ENCODE measurements around the gene CTPS2.

- TF ChIP-seq POLR2AphosphoS5 (IDR thresholded peaks at IDR 0.05; ENCODE audit: low read depth): no peak
- TF ChIP-seq JUNB (IDR thresholded peaks at IDR 0.05; ENCODE audit: unreplicated experiment): no peak
- TF ChIP-seq, protein P1, sequence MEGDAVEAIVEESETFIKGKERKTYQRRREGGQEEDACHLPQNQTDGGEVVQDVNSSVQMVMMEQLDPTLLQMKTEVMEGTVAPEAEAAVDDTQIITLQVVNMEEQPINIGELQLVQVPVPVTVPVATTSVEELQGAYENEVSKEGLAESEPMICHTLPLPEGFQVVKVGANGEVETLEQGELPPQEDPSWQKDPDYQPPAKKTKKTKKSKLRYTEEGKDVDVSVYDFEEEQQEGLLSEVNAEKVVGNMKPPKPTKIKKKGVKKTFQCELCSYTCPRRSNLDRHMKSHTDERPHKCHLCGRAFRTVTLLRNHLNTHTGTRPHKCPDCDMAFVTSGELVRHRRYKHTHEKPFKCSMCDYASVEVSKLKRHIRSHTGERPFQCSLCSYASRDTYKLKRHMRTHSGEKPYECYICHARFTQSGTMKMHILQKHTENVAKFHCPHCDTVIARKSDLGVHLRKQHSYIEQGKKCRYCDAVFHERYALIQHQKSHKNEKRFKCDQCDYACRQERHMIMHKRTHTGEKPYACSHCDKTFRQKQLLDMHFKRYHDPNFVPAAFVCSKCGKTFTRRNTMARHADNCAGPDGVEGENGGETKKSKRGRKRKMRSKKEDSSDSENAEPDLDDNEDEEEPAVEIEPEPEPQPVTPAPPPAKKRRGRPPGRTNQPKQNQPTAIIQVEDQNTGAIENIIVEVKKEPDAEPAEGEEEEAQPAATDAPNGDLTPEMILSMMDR (conservative IDR thresholded peaks at IDR 0.05; ENCODE audit: low read depth in 2 of 2): peak in 1 of 2 experiments; percentile 20; a peak in 2 of 4 replicates
- TF ChIP-seq EZH2 (IDR thresholded peaks at IDR 0.05; ENCODE audit: low read depth, unreplicated experiment): no peak
Observed at GRCh38 chrX:16743604-16744325, 31.3 kb upstream of the CTPS2 start.
